Upper lobe of left lung (tissue), 6 donors: ENCODE data around the gene PTK6. TPM values are rescaled to one million over a fixed set of nuclear protein-coding genes. Genes with fewer than 3 reads are reported as not detected.
A peak's percentile ranks its signal among the peaks of the same experiment; 100 is the strongest.

ENCODE experiments used
- ATAC-seq, 2 donors: fragments of 200-7000 bp; cut with Tn5 transposase; one replicate each; pipeline ENCODE4 v1.9.1; 2022; ENCODE audit warnings: mild to moderate bottlenecking in 2 of 2, moderate library complexity in 2 of 2; ENCODE audit not compliant: low FRiP score in 2 of 2
- DNase-seq, 2 donors: peaks; one replicate each; pipeline ENCODE4 v3.0.0-alpha.2; 2019 to 2020
- H3K27ac ChIP-seq, 4 donors: fragments of 200-600 bp; sonication (generic); one replicate each; pipeline ENCODE4 v1.5.1; 2016 to 2019
- H3K27me3 ChIP-seq, 4 donors: fragments of 200-600 bp; sonication (generic); one replicate each; pipeline ENCODE4 v1.5.1; 2017 to 2019
- H3K36me3 ChIP-seq, 4 donors: fragments of 200-600 bp; sonication (generic); one replicate each; pipeline ENCODE4 v1.5.1; 2016 to 2019
- H3K4me1 ChIP-seq, 4 donors: fragments of 200-600 bp; sonication (generic); one replicate each; pipeline ENCODE4 v1.5.1; 2018 to 2019
- H3K4me3 ChIP-seq, 4 donors: fragments of 200-600 bp; sonication (generic); one replicate each; pipeline ENCODE4 v1.5.1; 2017 to 2019; ENCODE audit warnings: mild to moderate bottlenecking in 2 of 4, moderate library complexity in 1 of 4
- H3K9me3 ChIP-seq, 4 donors: fragments of 200-600 bp; sonication (generic); one replicate each; pipeline ENCODE4 v1.5.1; 2018 to 2019
- CTCF ChIP-seq, 6 experiments: fragments of 450-650 bp in 4 of 6; fragments of 200-600 bp in 2 of 6; sonication (generic) in 2 of 6; IDR thresholded peaks; one replicate each; pipeline ENCODE4 v1.5.1; 2016 to 2019; ENCODE audit warnings: antibody characterized with exemption in 6 of 6
- EP300 ChIP-seq, 4 donors: sonication (generic); formaldehyde crosslinking; IDR thresholded peaks; one replicate each; pipeline ENCODE4 v1.5.1; 2017; ENCODE audit warnings: antibody characterized with exemption in 4 of 4, control low read depth in 2 of 4
- POLR2A ChIP-seq, 4 donors: fragments of 450-650 bp; IDR thresholded peaks; one replicate each; pipeline ENCODE4 v1.5.1; 2016 to 2017; ENCODE audit warnings: antibody characterized with exemption in 4 of 4, mild to moderate bottlenecking in 2 of 4
- POLR2AphosphoS5 ChIP-seq, 2 donors: sonication (generic); formaldehyde crosslinking; IDR thresholded peaks; one replicate each; pipeline ENCODE4 v1.5.1; 2017; ENCODE audit warnings: antibody characterized with exemption in 2 of 2
- WGBS, 2 donors: methylation state at CpG; one replicate each; pipeline ENCODE4 v1.1.5; 2017 to 2018; 5-methylcytosine and 5-hydroxymethylcytosine counted together
- total RNA-seq, 6 donors: library from RNA; depleted of rRNA in 4 of 6; stranded (reverse); fragments of >200 nt in 4 of 6; gene quantifications; one replicate each; pipeline versions ENCODE4 v1.1.0 to v1.2.1, GENCODE V29; 2016 to 2021
- donor health status: DM: no; HTN: no; CAD: no; lungs with moderate emphysema.
- donor health status: DM: no; HTN: yes; CAD: no; lungs with severe emphysema.

The PTK6 gene
- total RNA-seq, 6 donors from 2014 or later, result 3.3 to 9.8 (median 6.0) TPM

- peak overlapping the region in 1 of 4 donors; percentile 65 for H3K4me3 ChIP-seq
Observed at GRCh38 chr20:63552481-63553249, 15.5 kb upstream of the PTK6 start.

GRCh38 chr20:63551068-63551467 is 13.9 kb upstream of the PTK6 start:
- Histone ChIP-seq H3K4me3 (no peak overlapping the region), H3K9me3 (no peaks in the 10 kb centered on the region), H3K4me1 (peaks cover 10 to 32% (median 21%) of the 10 kb centered on the region in 4 donors), H3K27me3 (peaks cover 0 to 26% (median 5%) of the 10 kb centered on the region in 4 donors), H3K36me3 (no peaks in the 10 kb centered on the region), H3K27ac (no peak overlapping the region)
- no peak for TF ChIP-seq POLR2A (IDR thresholded peaks at IDR 0.05)
- TF ChIP-seq EP300 (IDR thresholded peaks at IDR 0.05), result no peak
- 56 to 57% methylated on average over 7 to 9 of the region's 9 CpGs for WGBS, 2 donors
- no peak for DNase-seq
- no peak for ATAC-seq

More at GRCh38 chr20:63552481-63553249, 15.5 kb upstream of the PTK6 start:
- no peaks in the 10 kb centered on the region for H3K36me3 ChIP-seq
- H3K9me3 ChIP-seq, result no peaks in the 10 kb centered on the region
- H3K4me1 ChIP-seq, result peaks cover 10 to 27% (median 21%) of the 10 kb centered on the region in 4 donors
- H3K27ac ChIP-seq, result peak overlapping the region in 1 of 4 donors; percentile 35
- 33 to 43% methylated on average over 15 of the region's 15 CpGs for WGBS, 2 donors
- TF ChIP-seq EP300 (IDR thresholded peaks at IDR 0.05) (no peak), POLR2A (IDR thresholded peaks at IDR 0.05) (no peak), CTCF (IDR thresholded peaks at IDR 0.05) (no peak), POLR2AphosphoS5 (IDR thresholded peaks at IDR 0.05) (no peak)
- ATAC-seq (no peak), DNase-seq (no peak)
- H3K27me3 ChIP-seq, result peaks cover 0 to 12% (median 4%) of the 10 kb centered on the region in 4 donors

- H3K27me3 ChIP-seq, result peaks cover 0 to 27% (median 5%) of the 10 kb centered on the region in 4 donors
- no peak for ATAC-seq
Observed at GRCh38 chr20:63549679-63550282, 12.6 kb upstream of the PTK6 start.

GRCh38 chr20:63549019-63549418 is 11.8 kb upstream of the PTK6 start:
- peaks cover 0 to 27% (median 5%) of the 10 kb centered on the region in 4 donors for H3K27me3 ChIP-seq
- no peak for DNase-seq

More at GRCh38 chr20:63549679-63550282, 12.6 kb upstream of the PTK6 start:
- H3K9me3 ChIP-seq, result no peaks in the 10 kb centered on the region
- H3K36me3 ChIP-seq, result no peaks in the 10 kb centered on the region
- WGBS, 2 donors, result 79 to 86% methylated on average over 11 to 18 of the region's 18 CpGs
- no peak for TF ChIP-seq POLR2A (IDR thresholded peaks at IDR 0.05)
- peak in 1 of 2 donors; percentile 74 for DNase-seq
- H3K4me3 ChIP-seq, result no peak overlapping the region
- H3K4me1 ChIP-seq, result peaks cover 10 to 32% (median 21%) of the 10 kb centered on the region in 4 donors
- H3K27ac ChIP-seq, result no peak overlapping the region

GRCh38 chr20:63548542-63548941 is 11.4 kb upstream of the PTK6 start:
- Histone ChIP-seq H3K4me3 (no peak overlapping the region), H3K4me1 (peaks cover 3 to 22% (median 11%) of the 10 kb centered on the region in 4 donors), H3K9me3 (no peaks in the 10 kb centered on the region), H3K27me3 (peaks cover 0 to 27% (median 5%) of the 10 kb centered on the region in 4 donors), H3K36me3 (no peaks in the 10 kb centered on the region), H3K27ac (no peak overlapping the region)
- no peak for TF ChIP-seq CTCF (IDR thresholded peaks at IDR 0.05)
- no peak for TF ChIP-seq POLR2A (IDR thresholded peaks at IDR 0.05)
- no peak for TF ChIP-seq EP300 (IDR thresholded peaks at IDR 0.05)
- TF ChIP-seq POLR2AphosphoS5 (IDR thresholded peaks at IDR 0.05), result no peak
- DNase-seq (peak in 1 of 2 donors; percentile 49), ATAC-seq (no peak)
- 48 to 54% methylated on average over 10 to 11 of the region's 11 CpGs for WGBS, 2 donors

More at GRCh38 chr20:63549019-63549418, 11.8 kb upstream of the PTK6 start:
- TF ChIP-seq CTCF (IDR thresholded peaks at IDR 0.05) (no peak), POLR2AphosphoS5 (IDR thresholded peaks at IDR 0.05) (no peak), POLR2A (IDR thresholded peaks at IDR 0.05) (no peak), EP300 (IDR thresholded peaks at IDR 0.05) (no peak)
- 28 to 41% methylated on average over 8 to 14 of the region's 25 CpGs for WGBS, 2 donors
- ATAC-seq, result no peak
- H3K27ac ChIP-seq, result no peak overlapping the region
- H3K4me1 ChIP-seq, result peaks cover 5 to 27% (median 16%) of the 10 kb centered on the region in 4 donors
- no peaks in the 10 kb centered on the region for H3K9me3 ChIP-seq
- H3K4me3 ChIP-seq, result no peak overlapping the region
- no peaks in the 10 kb centered on the region for H3K36me3 ChIP-seq
